Measurements from ENCODE around the gene RBM14.

GRCh38 chr11:66659763-66660162, 43.3 kb downstream of the RBM14 start:
- TF ChIP-seq, protein P1, sequence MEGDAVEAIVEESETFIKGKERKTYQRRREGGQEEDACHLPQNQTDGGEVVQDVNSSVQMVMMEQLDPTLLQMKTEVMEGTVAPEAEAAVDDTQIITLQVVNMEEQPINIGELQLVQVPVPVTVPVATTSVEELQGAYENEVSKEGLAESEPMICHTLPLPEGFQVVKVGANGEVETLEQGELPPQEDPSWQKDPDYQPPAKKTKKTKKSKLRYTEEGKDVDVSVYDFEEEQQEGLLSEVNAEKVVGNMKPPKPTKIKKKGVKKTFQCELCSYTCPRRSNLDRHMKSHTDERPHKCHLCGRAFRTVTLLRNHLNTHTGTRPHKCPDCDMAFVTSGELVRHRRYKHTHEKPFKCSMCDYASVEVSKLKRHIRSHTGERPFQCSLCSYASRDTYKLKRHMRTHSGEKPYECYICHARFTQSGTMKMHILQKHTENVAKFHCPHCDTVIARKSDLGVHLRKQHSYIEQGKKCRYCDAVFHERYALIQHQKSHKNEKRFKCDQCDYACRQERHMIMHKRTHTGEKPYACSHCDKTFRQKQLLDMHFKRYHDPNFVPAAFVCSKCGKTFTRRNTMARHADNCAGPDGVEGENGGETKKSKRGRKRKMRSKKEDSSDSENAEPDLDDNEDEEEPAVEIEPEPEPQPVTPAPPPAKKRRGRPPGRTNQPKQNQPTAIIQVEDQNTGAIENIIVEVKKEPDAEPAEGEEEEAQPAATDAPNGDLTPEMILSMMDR (IDR thresholded peaks at IDR 0.05), result no peak
- TF ChIP-seq POLR2A (IDR thresholded peaks at IDR 0.05), result no peak

All from testis (tissue), 2 donors.